ENCODE data around the gene SH3GL3. TPM values are rescaled to one million over a fixed set of nuclear protein-coding genes. Genes with fewer than 3 reads are reported as not detected.

The SH3GL3 gene
- total and polyA plus RNA-seq, 2 of the 8 experiments (the other 6 are each of a cell fraction or from before 2014, with no cell fraction given): 14.1 to 19.1 TPM

DNA sequence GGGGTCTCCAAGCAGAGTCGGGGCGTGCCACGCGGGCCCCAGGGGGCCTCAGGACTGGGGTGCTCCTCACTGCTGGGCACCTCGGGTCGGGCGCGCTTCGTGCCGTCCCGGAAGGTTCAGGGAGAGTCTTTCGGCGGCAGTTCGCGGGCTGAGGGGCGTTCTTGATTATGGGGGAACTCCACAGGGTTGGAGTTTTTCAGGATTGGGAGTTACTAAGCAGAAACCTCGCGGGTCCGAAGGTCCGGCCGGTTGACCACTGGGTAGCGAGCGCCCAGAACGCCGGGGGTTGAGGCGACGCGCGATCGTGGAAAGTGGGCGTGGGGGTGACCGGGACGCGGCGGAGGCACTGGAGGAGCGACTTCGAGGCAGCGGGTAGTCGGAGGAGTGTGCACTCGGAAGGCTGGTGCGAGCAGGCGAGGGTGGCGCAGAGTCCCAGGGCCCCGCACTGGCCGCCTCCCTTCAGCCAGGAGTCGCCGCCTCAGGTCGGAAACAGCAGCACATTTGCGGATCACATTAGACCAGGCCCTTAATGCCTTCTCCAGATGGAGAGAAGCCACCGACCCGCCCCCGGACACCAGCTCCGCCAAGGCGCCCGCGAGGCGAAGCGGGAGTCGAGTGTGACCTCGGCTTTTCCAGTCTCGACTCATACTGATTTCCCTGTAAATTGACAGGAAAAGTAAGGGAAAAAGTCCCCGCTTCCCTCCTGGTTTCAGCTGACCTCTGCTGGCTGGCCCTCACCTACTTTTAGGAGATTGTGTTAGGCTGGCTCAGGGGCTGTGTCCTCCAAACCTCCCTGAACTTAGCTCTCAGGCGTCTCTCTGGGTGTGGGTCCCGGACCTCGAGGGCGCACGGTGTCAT is 207.5 kb downstream of the SH3GL3 start (continued):
- TF ChIP-seq, protein P1, sequence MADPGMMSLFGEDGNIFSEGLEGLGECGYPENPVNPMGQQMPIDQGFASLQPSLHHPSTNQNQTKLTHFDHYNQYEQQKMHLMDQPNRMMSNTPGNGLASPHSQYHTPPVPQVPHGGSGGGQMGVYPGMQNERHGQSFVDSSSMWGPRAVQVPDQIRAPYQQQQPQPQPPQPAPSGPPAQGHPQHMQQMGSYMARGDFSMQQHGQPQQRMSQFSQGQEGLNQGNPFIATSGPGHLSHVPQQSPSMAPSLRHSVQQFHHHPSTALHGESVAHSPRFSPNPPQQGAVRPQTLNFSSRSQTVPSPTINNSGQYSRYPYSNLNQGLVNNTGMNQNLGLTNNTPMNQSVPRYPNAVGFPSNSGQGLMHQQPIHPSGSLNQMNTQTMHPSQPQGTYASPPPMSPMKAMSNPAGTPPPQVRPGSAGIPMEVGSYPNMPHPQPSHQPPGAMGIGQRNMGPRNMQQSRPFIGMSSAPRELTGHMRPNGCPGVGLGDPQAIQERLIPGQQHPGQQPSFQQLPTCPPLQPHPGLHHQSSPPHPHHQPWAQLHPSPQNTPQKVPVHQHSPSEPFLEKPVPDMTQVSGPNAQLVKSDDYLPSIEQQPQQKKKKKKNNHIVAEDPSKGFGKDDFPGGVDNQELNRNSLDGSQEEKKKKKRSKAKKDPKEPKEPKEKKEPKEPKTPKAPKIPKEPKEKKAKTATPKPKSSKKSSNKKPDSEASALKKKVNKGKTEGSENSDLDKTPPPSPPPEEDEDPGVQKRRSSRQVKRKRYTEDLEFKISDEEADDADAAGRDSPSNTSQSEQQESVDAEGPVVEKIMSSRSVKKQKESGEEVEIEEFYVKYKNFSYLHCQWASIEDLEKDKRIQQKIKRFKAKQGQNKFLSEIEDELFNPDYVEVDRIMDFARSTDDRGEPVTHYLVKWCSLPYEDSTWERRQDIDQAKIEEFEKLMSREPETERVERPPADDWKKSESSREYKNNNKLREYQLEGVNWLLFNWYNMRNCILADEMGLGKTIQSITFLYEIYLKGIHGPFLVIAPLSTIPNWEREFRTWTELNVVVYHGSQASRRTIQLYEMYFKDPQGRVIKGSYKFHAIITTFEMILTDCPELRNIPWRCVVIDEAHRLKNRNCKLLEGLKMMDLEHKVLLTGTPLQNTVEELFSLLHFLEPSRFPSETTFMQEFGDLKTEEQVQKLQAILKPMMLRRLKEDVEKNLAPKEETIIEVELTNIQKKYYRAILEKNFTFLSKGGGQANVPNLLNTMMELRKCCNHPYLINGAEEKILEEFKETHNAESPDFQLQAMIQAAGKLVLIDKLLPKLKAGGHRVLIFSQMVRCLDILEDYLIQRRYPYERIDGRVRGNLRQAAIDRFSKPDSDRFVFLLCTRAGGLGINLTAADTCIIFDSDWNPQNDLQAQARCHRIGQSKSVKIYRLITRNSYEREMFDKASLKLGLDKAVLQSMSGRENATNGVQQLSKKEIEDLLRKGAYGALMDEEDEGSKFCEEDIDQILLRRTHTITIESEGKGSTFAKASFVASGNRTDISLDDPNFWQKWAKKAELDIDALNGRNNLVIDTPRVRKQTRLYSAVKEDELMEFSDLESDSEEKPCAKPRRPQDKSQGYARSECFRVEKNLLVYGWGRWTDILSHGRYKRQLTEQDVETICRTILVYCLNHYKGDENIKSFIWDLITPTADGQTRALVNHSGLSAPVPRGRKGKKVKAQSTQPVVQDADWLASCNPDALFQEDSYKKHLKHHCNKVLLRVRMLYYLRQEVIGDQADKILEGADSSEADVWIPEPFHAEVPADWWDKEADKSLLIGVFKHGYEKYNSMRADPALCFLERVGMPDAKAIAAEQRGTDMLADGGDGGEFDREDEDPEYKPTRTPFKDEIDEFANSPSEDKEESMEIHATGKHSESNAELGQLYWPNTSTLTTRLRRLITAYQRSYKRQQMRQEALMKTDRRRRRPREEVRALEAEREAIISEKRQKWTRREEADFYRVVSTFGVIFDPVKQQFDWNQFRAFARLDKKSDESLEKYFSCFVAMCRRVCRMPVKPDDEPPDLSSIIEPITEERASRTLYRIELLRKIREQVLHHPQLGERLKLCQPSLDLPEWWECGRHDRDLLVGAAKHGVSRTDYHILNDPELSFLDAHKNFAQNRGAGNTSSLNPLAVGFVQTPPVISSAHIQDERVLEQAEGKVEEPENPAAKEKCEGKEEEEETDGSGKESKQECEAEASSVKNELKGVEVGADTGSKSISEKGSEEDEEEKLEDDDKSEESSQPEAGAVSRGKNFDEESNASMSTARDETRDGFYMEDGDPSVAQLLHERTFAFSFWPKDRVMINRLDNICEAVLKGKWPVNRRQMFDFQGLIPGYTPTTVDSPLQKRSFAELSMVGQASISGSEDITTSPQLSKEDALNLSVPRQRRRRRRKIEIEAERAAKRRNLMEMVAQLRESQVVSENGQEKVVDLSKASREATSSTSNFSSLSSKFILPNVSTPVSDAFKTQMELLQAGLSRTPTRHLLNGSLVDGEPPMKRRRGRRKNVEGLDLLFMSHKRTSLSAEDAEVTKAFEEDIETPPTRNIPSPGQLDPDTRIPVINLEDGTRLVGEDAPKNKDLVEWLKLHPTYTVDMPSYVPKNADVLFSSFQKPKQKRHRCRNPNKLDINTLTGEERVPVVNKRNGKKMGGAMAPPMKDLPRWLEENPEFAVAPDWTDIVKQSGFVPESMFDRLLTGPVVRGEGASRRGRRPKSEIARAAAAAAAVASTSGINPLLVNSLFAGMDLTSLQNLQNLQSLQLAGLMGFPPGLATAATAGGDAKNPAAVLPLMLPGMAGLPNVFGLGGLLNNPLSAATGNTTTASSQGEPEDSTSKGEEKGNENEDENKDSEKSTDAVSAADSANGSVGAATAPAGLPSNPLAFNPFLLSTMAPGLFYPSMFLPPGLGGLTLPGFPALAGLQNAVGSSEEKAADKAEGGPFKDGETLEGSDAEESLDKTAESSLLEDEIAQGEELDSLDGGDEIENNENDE (IDR thresholded peaks at IDR 0.05; ENCODE audit: insufficient replicate concordance, low read length): no peak
- TF ChIP-seq, protein P2, sequence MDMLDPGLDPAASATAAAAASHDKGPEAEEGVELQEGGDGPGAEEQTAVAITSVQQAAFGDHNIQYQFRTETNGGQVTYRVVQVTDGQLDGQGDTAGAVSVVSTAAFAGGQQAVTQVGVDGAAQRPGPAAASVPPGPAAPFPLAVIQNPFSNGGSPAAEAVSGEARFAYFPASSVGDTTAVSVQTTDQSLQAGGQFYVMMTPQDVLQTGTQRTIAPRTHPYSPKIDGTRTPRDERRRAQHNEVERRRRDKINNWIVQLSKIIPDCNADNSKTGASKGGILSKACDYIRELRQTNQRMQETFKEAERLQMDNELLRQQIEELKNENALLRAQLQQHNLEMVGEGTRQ (IDR thresholded peaks at IDR 0.05; ENCODE audit: low read length): no peak
- TF ChIP-seq POU5F1 (IDR thresholded peaks at IDR 0.05; ENCODE audit: low read depth, low read length) (no peak), HDAC2 (IDR thresholded peaks at IDR 0.05; ENCODE audit: borderline replicate concordance in 1 of 2, low read depth in 2 of 2, low read length in 2 of 2) (no peak), EZH2 (IDR thresholded peaks at IDR 0.05; ENCODE audit: low read depth, low read length, severe bottlenecking) (peak; percentile 65), CHD2 (IDR thresholded peaks at IDR 0.05; ENCODE audit: low read length) (no peak), CHD1 (IDR thresholded peaks at IDR 0.05; ENCODE audit: low read depth, low read length) (no peak), TCF12 (IDR thresholded peaks at IDR 0.05; ENCODE audit: low read depth, low read length) (no peak)

All from H1 (cell line).